ENCODE results near the gene BCLAF1. TPM values are rescaled to one million over a fixed set of nuclear protein-coding genes. Genes with fewer than 3 reads are reported as not detected.
"Not testable (repeated sequence)": the region's sequence is repeated elsewhere in the genome, so short reads cannot be mapped to it uniquely, and the experiment has no call there.

BCLAF1 gene
- total RNA-seq, 4 donors from 2014 or later: 108 to 252 (median 151) TPM

- WGBS, 2 donors: 85 to 91% methylated on average over 3 of the region's 3 CpGs
- DNase-seq (ENCODE audit: low spot score in 2 of 2): no peak
- H3K36me3 ChIP-seq: no peaks in the 10 kb centered on the region
- no peaks in the 10 kb centered on the region for H3K9me3 ChIP-seq
- no peak overlapping the region for H3K4me3 ChIP-seq
- H3K27me3 ChIP-seq: no peaks in the 10 kb centered on the region
- H3K27ac ChIP-seq: no peak overlapping the region
- no peak for TF ChIP-seq CTCF (IDR thresholded peaks at IDR 0.05)
- TF ChIP-seq POLR2A (IDR thresholded peaks at IDR 0.05): no peak
- TF ChIP-seq EP300 (IDR thresholded peaks at IDR 0.05): no peak
- H3K4me1 ChIP-seq: peaks cover 0 to 12% (median 7%) of the 10 kb centered on the region in 4 donors
Measured at GRCh38 chr6:136309171-136309570, 19.5 kb upstream of the BCLAF1 start.

DNA sequence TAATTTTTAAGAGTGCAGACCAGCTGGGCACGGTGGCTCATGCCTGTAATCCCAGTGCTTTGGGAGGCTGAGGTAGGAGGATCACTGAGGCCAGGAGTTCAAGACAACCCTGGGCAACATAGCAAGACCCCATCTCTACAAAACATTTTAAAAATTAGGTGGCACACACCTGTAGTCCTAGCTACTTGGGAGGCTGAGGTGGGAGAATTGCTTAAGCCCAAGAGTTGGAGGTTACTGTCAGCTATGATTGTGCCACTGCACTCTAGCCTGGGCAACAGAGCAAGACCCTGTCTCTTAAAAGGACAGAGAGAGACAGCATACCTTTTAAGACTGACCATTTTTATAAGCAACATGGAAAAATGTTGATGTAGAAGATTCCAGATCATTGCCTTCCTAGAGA, 18.8 kb upstream of the BCLAF1 start:
- H3K4me3 ChIP-seq; H3K9me3 ChIP-seq; H3K27ac ChIP-seq; H3K36me3 ChIP-seq; H3K27me3 ChIP-seq; DNase-seq (ENCODE audit: low spot score in 2 of 2): not testable (repeated sequence)
- WGBS, 2 donors: 85 to 90% methylated on average over 1 of the region's 1 CpG
- H3K4me1 ChIP-seq: peaks cover 0 to 12% (median 7%) of the 10 kb centered on the region in 4 donors

GRCh38 chr6:136307351-136307750, 17.7 kb upstream of the BCLAF1 start:
- Histone ChIP-seq H3K36me3 (no peaks in the 10 kb centered on the region), H3K4me3 (no peak overlapping the region), H3K9me3 (no peaks in the 10 kb centered on the region), H3K27me3 (no peaks in the 10 kb centered on the region), H3K27ac (no peak overlapping the region), H3K4me1 (peaks cover 0 to 12% (median 7%) of the 10 kb centered on the region in 4 donors)
- TF ChIP-seq CTCF (IDR thresholded peaks at IDR 0.05) (no peak), EP300 (IDR thresholded peaks at IDR 0.05) (no peak), POLR2A (IDR thresholded peaks at IDR 0.05) (no peak)
- no peak for DNase-seq (ENCODE audit: low spot score in 2 of 2)

GRCh38 chr6:136306466-136306865, 16.8 kb upstream of the BCLAF1 start:
- TF ChIP-seq POLR2A (IDR thresholded peaks at IDR 0.05): no peak
- TF ChIP-seq EP300 (IDR thresholded peaks at IDR 0.05): no peak
- no peak for TF ChIP-seq CTCF (IDR thresholded peaks at IDR 0.05)
- Histone ChIP-seq H3K36me3 (no peaks in the 10 kb centered on the region), H3K9me3 (no peaks in the 10 kb centered on the region), H3K27ac (peak overlapping the region in 2 of 4 donors; percentile 46 to 52), H3K27me3 (no peaks in the 10 kb centered on the region), H3K4me1 (peaks cover 0 to 12% (median 7%) of the 10 kb centered on the region in 4 donors), H3K4me3 (no peak overlapping the region)
- 36 to 56% methylated on average over 1 of the region's 1 CpG for WGBS, 2 donors
- no peak for DNase-seq (ENCODE audit: low spot score in 2 of 2)

DNA sequence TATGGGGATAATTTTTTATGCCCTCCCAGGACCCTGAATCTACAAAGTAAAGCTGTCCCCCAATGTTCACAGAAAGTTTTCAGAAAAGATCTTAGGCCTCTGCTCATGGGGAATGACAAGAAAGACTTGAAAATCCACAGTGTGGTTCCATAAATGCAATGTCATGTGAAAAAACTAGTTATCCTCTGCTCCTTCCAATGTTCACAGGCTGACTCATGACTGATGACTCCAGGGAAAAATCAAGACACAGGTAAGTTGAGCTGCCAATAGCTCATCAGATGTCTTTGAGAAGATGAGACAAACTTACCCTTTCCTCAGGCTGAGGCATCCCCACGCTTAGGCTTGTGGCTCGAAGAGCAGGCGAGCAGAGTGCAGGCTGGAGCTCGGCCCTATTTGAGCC, 14.8 kb upstream of the BCLAF1 start:
- DNase-seq (ENCODE audit: low spot score in 2 of 2): no peak
- Histone ChIP-seq H3K36me3 (no peaks in the 10 kb centered on the region), H3K9me3 (no peaks in the 10 kb centered on the region), H3K4me1 (peaks cover 0 to 12% (median 7%) of the 10 kb centered on the region in 4 donors), H3K27me3 (no peaks in the 10 kb centered on the region), H3K27ac (no peak overlapping the region), H3K4me3 (no peak overlapping the region)
- TF ChIP-seq CTCF (IDR thresholded peaks at IDR 0.05) (no peak), POLR2A (IDR thresholded peaks at IDR 0.05) (no peak), EP300 (IDR thresholded peaks at IDR 0.05) (no peak)
- 98% methylated on average over 4 of the region's 4 CpGs for WGBS, 2 donors

DNA sequence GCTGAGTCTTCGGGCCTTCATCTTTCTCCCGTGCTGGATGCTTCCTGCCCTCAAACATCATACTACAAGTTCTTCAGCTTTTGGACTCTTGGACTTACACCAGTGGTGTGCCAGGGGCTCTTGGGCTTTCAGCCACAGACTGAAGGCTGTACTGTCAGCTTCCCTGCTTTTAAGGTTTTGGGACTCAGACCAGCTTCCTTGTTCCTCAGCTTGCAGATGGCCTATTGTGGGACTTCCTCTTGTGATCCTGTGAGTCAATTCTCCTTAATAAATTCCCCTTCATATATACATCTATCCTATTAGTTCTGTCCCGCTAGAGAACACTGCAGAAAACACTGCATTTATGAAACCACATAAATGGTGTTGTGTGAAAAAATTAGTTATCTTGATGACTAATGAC, 13.9 kb upstream of the BCLAF1 start:
- Histone ChIP-seq H3K27ac (no peak overlapping the region), H3K4me1 (peaks cover 0 to 12% (median 7%) of the 10 kb centered on the region in 4 donors), H3K27me3 (no peaks in the 10 kb centered on the region), H3K9me3 (no peaks in the 10 kb centered on the region), H3K36me3 (no peaks in the 10 kb centered on the region), H3K4me3 (no peak overlapping the region)
- DNase-seq (ENCODE audit: low spot score in 2 of 2): no peak
- TF ChIP-seq POLR2A (IDR thresholded peaks at IDR 0.05) (no peak), EP300 (IDR thresholded peaks at IDR 0.05) (no peak), CTCF (IDR thresholded peaks at IDR 0.05) (no peak)
- WGBS, 2 donors: 82 to 92% methylated on average over 3 of the region's 3 CpGs

Data from tibial nerve (tissue), 4 donors.